K562 (cell line): ENCODE data around the gene TMEM245. TPM values are rescaled to one million over a fixed set of nuclear protein-coding genes. Genes with fewer than 3 reads are reported as not detected.
"Not testable (repeated sequence)": the region's sequence is repeated elsewhere in the genome, so short reads cannot be mapped to it uniquely, and the experiment has no call there.

Source experiments
- ATAC-seq: fragments of 200-7000 bp; cut with Tn5 transposase; 3 replicates; pipeline ENCODE4 v1.9.1; 2020; ENCODE audit warnings: moderate library complexity
- BruUV-seq: library from RNA; stranded (reverse); fragments of 400-500 nt; replicated peaks from 2 replicates; lab custom pipeline; 2021; lab: Mats Ljungman, UMichigan
- CTCF ChIA-PET: fragments of 300-600 bp; formaldehyde crosslinking; extraction: SDS; loops from one replicate; lab custom pipeline; 2021; ENCODE audit warnings: low intra/inter-chr PET ratio; lab: Yijun Ruan, JAX
- POLR2A ChIA-PET: fragments of 300-600, 350-650 bp; sonication (Branson Sonifier 250); formaldehyde crosslinking; extraction: SDS; loops from one replicate; lab custom pipeline; 2021; ENCODE audit warnings: antibody characterized with exemption, inconsistent platforms; lab: Yijun Ruan, JAX
- DNase-seq, 4 experiments: peaks; one replicate each; pipeline versions ENCODE4 v3.0.0 to v3.0.0-alpha.2; 2011 to 2018; ENCODE audit warnings: low spot score in 3 of 4, mixed read lengths in 3 of 4; ENCODE audit errors: extremely low read depth in 1 of 4
- FAIRE-seq: peaks from 2 replicates; lab custom pipeline; 2011; peaks lifted over from hg19 to GRCh38; lab: Jason Lieb, UNC
- H2AFZ ChIP-seq: 2 replicates; pipeline ENCODE4 v1.6.0; 2011; ENCODE audit warnings: low read depth, low read length, control low read depth, inconsistent platforms
- H3K27ac ChIP-seq: fragments of 200-600 bp; 3 replicates; pipeline ENCODE4 v1.8.0; 2011; ENCODE audit warnings: low read depth, mild to moderate bottlenecking, control low read depth, inconsistent platforms, low read length, moderate library complexity, mixed read lengths; ENCODE audit errors: extremely low read depth
- H3K27me3 ChIP-seq, 2 experiments: fragments of 300-600 bp in 1 of 2; 2 replicates in 1 of 2; 3 replicates in 1 of 2; pipeline versions ENCODE4 v1.6.0 to v1.8.0; 2011; ENCODE audit warnings: inconsistent platforms in 2 of 2, low read length in 2 of 2, mild to moderate bottlenecking in 1 of 2, mixed read lengths in 1 of 2, moderate library complexity in 1 of 2; ENCODE audit not compliant: control insufficient read depth in 2 of 2, insufficient read depth in 2 of 2
- H3K36me3 ChIP-seq: fragments of 300-600 bp; 3 replicates; pipeline ENCODE4 v1.8.0; 2011; ENCODE audit warnings: mild to moderate bottlenecking, low read length, inconsistent platforms; ENCODE audit not compliant: control insufficient read depth, insufficient read depth
- H3K4me1 ChIP-seq, 2 experiments: fragments of 200-600 bp in 1 of 2; replicated peaks in 1 of 2; 2 replicates in 1 of 2; 3 replicates in 1 of 2; pipeline versions ENCODE4 v1.5.1 to v1.8.0; 2011; ENCODE audit warnings: inconsistent platforms in 2 of 2, low read length in 2 of 2, mild to moderate bottlenecking in 1 of 2, mixed read lengths in 1 of 2, moderate library complexity in 1 of 2; ENCODE audit not compliant: control insufficient read depth in 2 of 2, insufficient read depth in 2 of 2
- H3K4me2 ChIP-seq: 2 replicates; pipeline ENCODE4 v1.6.1; 2011; ENCODE audit warnings: low read length, control low read depth, inconsistent platforms, mixed read lengths; ENCODE audit not compliant: insufficient read depth
- H3K4me3 ChIP-seq: fragments of 200-600 bp; sonication (generic), shearing (Covaris generic); 2 replicates; pipeline ENCODE4 v1.5.1; 2016; ENCODE audit warnings: control low read depth, inconsistent platforms
- H3K79me2 ChIP-seq: fragments of 200-600 bp; 3 replicates; pipeline ENCODE4 v1.8.0; 2011; ENCODE audit warnings: low read length, inconsistent platforms; ENCODE audit not compliant: control insufficient read depth, insufficient read depth
- H3K9ac ChIP-seq, 2 experiments: 2 replicates each; pipeline versions ENCODE4 v1.6.0 to v1.6.1; 2011; ENCODE audit warnings: low read depth in 2 of 2, low read length in 2 of 2, control low read depth in 1 of 2, inconsistent platforms in 1 of 2, mild to moderate bottlenecking in 1 of 2, mixed read lengths in 1 of 2; ENCODE audit not compliant: insufficient read depth in 1 of 2
- H3K9me1 ChIP-seq: one replicate; pipeline ENCODE4 v1.6.0; 2011; ENCODE audit warnings: inconsistent platforms, mild to moderate bottlenecking, low read length, moderate library complexity; ENCODE audit not compliant: control insufficient read depth, insufficient read depth
- H3K9me3 ChIP-seq: replicated peaks from 2 replicates; pipeline ENCODE4 v1.5.1; 2011; ENCODE audit warnings: low read depth, low read length, inconsistent platforms; ENCODE audit not compliant: control insufficient read depth, insufficient read depth
- H4K20me1 ChIP-seq: replicated peaks from 2 replicates; pipeline ENCODE4 v1.6.1; 2011; ENCODE audit warnings: low read length, inconsistent platforms, mixed read lengths; ENCODE audit not compliant: control insufficient read depth, insufficient read depth
- DIDO1 ChIP-seq: fragments of 450-650 bp; IDR thresholded peaks from 2 replicates; pipeline ENCODE4 v1.6.1; 2016; ENCODE audit warnings: low read depth, missing biosample characterization, missing genetic modification characterization
- EGR1 ChIP-seq: fragments of 450-650 bp; conservative IDR thresholded peaks from 2 replicates; pipeline ENCODE4 v1.6.1; 2017; ENCODE audit warnings: mild to moderate bottlenecking
- HMG20A ChIP-seq: fragments of 450-650 bp; formaldehyde crosslinking; conservative IDR thresholded peaks from 2 replicates; pipeline ENCODE4 v1.4.0; 2020; ENCODE audit warnings: mild to moderate bottlenecking, mixed read lengths
- IFI16 ChIP-seq: fragments of 250-450 bp; sonication (Bioruptor Pico); IDR thresholded peaks from 2 replicates; pipeline ENCODE4 v2.1.2; 2022; ENCODE audit warnings: mild to moderate bottlenecking, inconsistent platforms
- JUNB ChIP-seq: fragments of 450-650 bp; formaldehyde crosslinking; conservative IDR thresholded peaks from 2 replicates; pipeline ENCODE4 v1.4.0; 2020; ENCODE audit warnings: mild to moderate bottlenecking
- KLF10 ChIP-seq: fragments of 250-450 bp; sonication (Bioruptor Pico); IDR thresholded peaks from 2 replicates; pipeline ENCODE4 v1.6.1; 2021; ENCODE audit warnings: matching md5 sums
- MYC ChIP-seq, 2 experiments: fragments of 250-450 bp in 1 of 2; sonication (Bioruptor Pico) in 1 of 2; IDR thresholded peaks; 2 replicates each; pipeline versions ENCODE4 v1.5.1 to v1.6.1; 2012 to 2021; ENCODE audit warnings: low read depth in 2 of 2, borderline replicate concordance in 1 of 2, improper control_type of control experiment in 1 of 2, low read length in 1 of 2, mild to moderate bottlenecking in 1 of 2, moderate library complexity in 1 of 2
- XRCC3 ChIP-seq: fragments of 450-650 bp; IDR thresholded peaks from 2 replicates; pipeline ENCODE4 v1.6.1; 2017; ENCODE audit warnings: mild to moderate bottlenecking, moderate library complexity
- ZFP36 ChIP-seq: fragments of 150-350 bp; IDR thresholded peaks from 2 replicates; pipeline ENCODE4 v1.6.1; 2018; ENCODE audit warnings: low read length, low read depth; ENCODE audit not compliant: partially characterized antibody
- ZNF431 ChIP-seq: sonication (generic); formaldehyde crosslinking; IDR thresholded peaks from 2 replicates; pipeline ENCODE4 v1.8.0; 2022; ENCODE audit warnings: mild to moderate bottlenecking, missing genetic modification reagents
- ZNF77 ChIP-seq: fragments of 250-450 bp; sonication (Bioruptor Pico); IDR thresholded peaks from 2 replicates; pipeline ENCODE4 v1.5.0; 2020
- WGBS: fragments of 100-300 bp; shearing (Covaris generic); methylation state at CpG from one replicate; pipeline ENCODE4 v1.1.6; 2016; ENCODE audit warnings: low coverage, mixed read lengths; ENCODE audit not compliant: insufficient coverage; ENCODE audit errors: missing lambda C conversion rate; 5-methylcytosine and 5-hydroxymethylcytosine counted together
- in situ Hi-C: fragments of 300-500 bp; cut with MboI; formaldehyde crosslinking; loops from 4 replicates; pipeline ENCODE4 v1.15.0; 2018; ENCODE audit warnings: inconsistent platforms, mixed read lengths
- intact Hi-C: fragments of 100-400 bp; cut with micrococcal nuclease; formaldehyde crosslinking; loops from 2 replicates; pipeline ENCODE4 v1.14.2; 2022
- polyA plus RNA-seq, 8 experiments: library from polyadenylated mRNA; depleted of rRNA in 4 of 8; stranded (reverse) in 5 of 8; unstranded in 3 of 8; fragments of >200 nt; fragmentation: Nextera tagmentation in 2 of 8; fragmentation: Illumina TruSeq in 1 of 8; extraction: Ambion mirVana in 2 of 8; extraction: Trizol in 1 of 8; gene quantifications; 2 replicates each; pipeline versions ENCODE4 v1.2.1 to v1.2.3, GENCODE V29; 2011 to 2014; ENCODE audit warnings: inconsistent platforms in 1 of 8, missing spikeins in 1 of 8
- total RNA-seq, 7 experiments: library from RNA; depleted of rRNA in 6 of 7; stranded (reverse); fragments of >200 nt in 6 of 7; fragmentation: Illumina TruSeq in 2 of 7; extraction: Trizol in 2 of 7; gene quantifications; 2 replicates each; pipeline versions ENCODE4 v1.2.1 to v1.2.3, GENCODE V29; 2011 to 2021; ENCODE audit warnings: low replicate concordance in 1 of 7
- TF ChIP-seq, protein P1 (sequence below): fragments of 450-650 bp; IDR thresholded peaks from 2 replicates; pipeline ENCODE4 v1.6.1; 2016; ENCODE audit warnings: mild to moderate bottlenecking

TMEM245 gene
- total and polyA plus RNA-seq, 9 of the 15 experiments (the other 6 are each of a cell fraction or from before 2014, with no cell fraction given): 8.5 to 43.2 (median 24.3) TPM

- H3K9me1 ChIP-seq, CTCF ChIA-PET, H3K9ac ChIP-seq, intact Hi-C loops, ATAC-seq, H3K4me3 ChIP-seq, H4K20me1 ChIP-seq, H3K79me2 ChIP-seq, DNase-seq, POLR2A ChIA-PET, in situ Hi-C loops, FAIRE-seq, BruUV-seq, H3K9me3 ChIP-seq, H3K27ac ChIP-seq, H2AFZ ChIP-seq, H3K27me3 ChIP-seq: not testable (repeated sequence)
- TF ChIP-seq ZFP36: peak; percentile 18
- peak; percentile 97 for TF ChIP-seq ZNF431 (CRISPR knock-in tag)
- TF ChIP-seq, protein P1, sequence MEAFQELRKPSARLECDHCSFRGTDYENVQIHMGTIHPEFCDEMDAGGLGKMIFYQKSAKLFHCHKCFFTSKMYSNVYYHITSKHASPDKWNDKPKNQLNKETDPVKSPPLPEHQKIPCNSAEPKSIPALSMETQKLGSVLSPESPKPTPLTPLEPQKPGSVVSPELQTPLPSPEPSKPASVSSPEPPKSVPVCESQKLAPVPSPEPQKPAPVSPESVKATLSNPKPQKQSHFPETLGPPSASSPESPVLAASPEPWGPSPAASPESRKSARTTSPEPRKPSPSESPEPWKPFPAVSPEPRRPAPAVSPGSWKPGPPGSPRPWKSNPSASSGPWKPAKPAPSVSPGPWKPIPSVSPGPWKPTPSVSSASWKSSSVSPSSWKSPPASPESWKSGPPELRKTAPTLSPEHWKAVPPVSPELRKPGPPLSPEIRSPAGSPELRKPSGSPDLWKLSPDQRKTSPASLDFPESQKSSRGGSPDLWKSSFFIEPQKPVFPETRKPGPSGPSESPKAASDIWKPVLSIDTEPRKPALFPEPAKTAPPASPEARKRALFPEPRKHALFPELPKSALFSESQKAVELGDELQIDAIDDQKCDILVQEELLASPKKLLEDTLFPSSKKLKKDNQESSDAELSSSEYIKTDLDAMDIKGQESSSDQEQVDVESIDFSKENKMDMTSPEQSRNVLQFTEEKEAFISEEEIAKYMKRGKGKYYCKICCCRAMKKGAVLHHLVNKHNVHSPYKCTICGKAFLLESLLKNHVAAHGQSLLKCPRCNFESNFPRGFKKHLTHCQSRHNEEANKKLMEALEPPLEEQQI: 0 out of 2 replicates have a peak, but pooled peaks have one; percentile 21
- TF ChIP-seq, all 486 proteins: peak for 3; not testable (repeated sequence) for 483
- H3K4me1 ChIP-seq, H3K4me2 ChIP-seq: not testable (repeated sequence)
- WGBS: 94% methylated on average over 2 of the region's 2 CpGs
- peaks cover 25% of the 10 kb centered on the region for H3K36me3 ChIP-seq
Observed at GRCh38 chr9:108971392-108971791, 148.4 kb downstream of the TMEM245 start.

DNA sequence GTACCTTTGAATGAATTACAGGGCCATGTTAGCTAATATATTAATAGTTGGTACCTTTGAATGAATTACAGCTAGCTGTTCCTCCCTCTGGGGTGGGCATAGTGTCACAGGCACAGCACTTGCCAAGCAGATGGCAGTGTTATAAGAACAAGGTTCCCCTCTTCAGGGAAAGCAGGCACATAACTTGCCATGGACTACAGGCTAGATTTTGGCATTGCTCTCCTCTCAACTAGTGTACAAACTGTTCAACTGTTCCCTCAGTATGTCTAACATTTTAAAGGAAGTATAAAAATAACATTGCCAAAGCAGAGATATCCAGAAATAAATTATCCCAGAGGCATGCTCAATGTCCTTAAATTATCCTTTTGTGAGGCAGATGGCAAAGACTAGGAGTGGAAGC lies 151.8 kb downstream of the TMEM245 start:
- in situ Hi-C loops (no loop called here), intact Hi-C loops (no loop called here)
- DNase-seq (no peak), FAIRE-seq (no peak), ATAC-seq (no peak)
- Histone ChIP-seq H3K27ac (no peak overlapping the region), H2AFZ (no peak overlapping the region), H3K79me2 (no peaks in the 10 kb centered on the region), H3K4me2 (no peak overlapping the region), H4K20me1 (no peaks in the 10 kb centered on the region), H3K9ac (no peak overlapping the region), H3K27me3 (no peaks in the 10 kb centered on the region), H3K4me1 (peaks cover 0 to 10% of the 10 kb centered on the region in 2 experiments; a peak in 2 of 5 replicates), H3K9me3 (no peaks in the 10 kb centered on the region), H3K9me1 (no peaks in the 10 kb centered on the region), H3K36me3 (peaks cover 33% of the 10 kb centered on the region), H3K4me3 (no peak overlapping the region)
- BruUV-seq: no TSS peak
- TF ChIP-seq JUNB (CRISPR knock-in tag) (no peak), KLF10 (CRISPR knock-in tag) (no peak), EGR1 (no peak), HMG20A (CRISPR knock-in tag) (no peak), DIDO1 (tag) (no peak), ZNF77 (CRISPR knock-in tag) (no peak), IFI16 (no peak), XRCC3 (no peak), MYC (IDR thresholded peaks at IDR 0.05; ENCODE audit: low read depth, low read length) (no peak), MYC (CRISPR knock-in tag; IDR thresholded peaks at IDR 0.05; ENCODE audit: borderline replicate concordance, low read depth) (no peak)
- ChIA-PET CTCF (no interaction called here), POLR2A (interaction anchor here (0.9 kb wide), 1 partner anchor 14 kb away, joined by 3 read pairs; no protein-coding TSS in a partner anchor)
